Activated CD4-positive, alpha-beta memory T cell treated with anti-CD3 and anti-CD28 coated beads, Interleukin-2, amount 10 ng/mL, durations not matched to agents 7 days and 5 days (primary cell): ENCODE results near the gene TINAGL1. TPM values are rescaled to one million over a fixed set of nuclear protein-coding genes. Genes with fewer than 3 reads are reported as not detected.

Experiments used
- total RNA-seq, 2 experiments: library from RNA; stranded (reverse); gene quantifications; one replicate each; pipeline ENCODE4 v1.2.3, GENCODE V29; 2021

TINAGL1 gene
- total RNA-seq, 2 experiments from 2014 or later, result not detected

Other genes starting within 250 kb of the TINAGL1 start
- gene FABP3, start 203.4 kb upstream of the TINAGL1 start, total RNA-seq, result not detected
- under 1 TPM; 0.10 to 0.13 TPM for gene SERINC2, start 163.3 kb upstream of the TINAGL1 start, total RNA-seq
- gene HCRTR1, start 41.2 kb downstream of the TINAGL1 start, total RNA-seq, result not detected
- 10 to 100 TPM; 50.4 to 50.5 TPM for gene PEF1, start 68.4 kb downstream of the TINAGL1 start, total RNA-seq
- not detected for gene COL16A1, start 127.5 kb downstream of the TINAGL1 start, total RNA-seq
- under 1 TPM; 0.68 to 0.81 TPM for gene ADGRB2, start 187.8 kb downstream of the TINAGL1 start, total RNA-seq
- under 1 TPM; 0.08 to 0.15 TPM for gene SPOCD1, start 239.5 kb downstream of the TINAGL1 start, total RNA-seq